ENCODE results near the gene PROCR.

GRCh38 chr20:35129647-35130069 is 42.2 kb upstream of the PROCR start:
- TF ChIP-seq EZH2 (IDR thresholded peaks at IDR 0.05): no peak
- TF ChIP-seq POLR2A (IDR thresholded peaks at IDR 0.05; ENCODE audit: borderline replicate concordance, extremely low read depth, insufficient read depth, insufficient read length): no peak
- TF ChIP-seq SRF (IDR thresholded peaks at IDR 0.05; ENCODE audit: low read depth): no peak
- no peak for TF ChIP-seq POLR2AphosphoS5 (IDR thresholded peaks at IDR 0.05; ENCODE audit: low read depth, low read length)
- no peak for TF ChIP-seq CEBPB (IDR thresholded peaks at IDR 0.05; ENCODE audit: low read depth)
